ENCODE results near the gene RTF2. TPM values are rescaled to one million over a fixed set of nuclear protein-coding genes. Genes with fewer than 3 reads are reported as not detected.

The RTF2 gene
- total and polyA plus RNA-seq, 2 donors from 2014 or later: 75.1 to 112 TPM

- no peak overlapping the region for H3K27ac ChIP-seq (ENCODE audit: low read depth in 2 of 2, low read length in 2 of 2)
- no peaks in the 10 kb centered on the region for H3K27me3 ChIP-seq (ENCODE audit: control insufficient read depth, insufficient read depth, low read length)
- no peak overlapping the region for H3K4me3 ChIP-seq (ENCODE audit: low read length in 3 of 3)
- no peaks in the 10 kb centered on the region for H3K9me3 ChIP-seq (ENCODE audit: control insufficient read depth in 2 of 3, insufficient read depth in 1 of 3, low read length in 3 of 3)
- no peak overlapping the region for H3K9ac ChIP-seq (ENCODE audit: low read length in 3 of 3)
- DNase-seq (no peak), FAIRE-seq (no peak)
- no peaks in the 10 kb centered on the region for H3K4me1 ChIP-seq (ENCODE audit: control insufficient read depth in 2 of 3, insufficient read depth in 2 of 3, low read depth in 1 of 3, low read length in 3 of 3)
- H3K36me3 ChIP-seq (ENCODE audit: control insufficient read depth in 2 of 3, insufficient read depth in 3 of 3, low read length in 3 of 3): no peaks in the 10 kb centered on the region
- intact Hi-C loops (cut with DNase I): no loop called here
- no peak for TF ChIP-seq CTCF (IDR thresholded peaks at IDR 0.05; ENCODE audit: borderline replicate concordance, extremely low read depth, insufficient read depth)
Observed at GRCh38 chr20:56447227-56447626, 21.2 kb upstream of the RTF2 start.

- no peak for FAIRE-seq
- Histone ChIP-seq H3K36me3 (ENCODE audit: control insufficient read depth in 2 of 3, insufficient read depth in 3 of 3, low read length in 3 of 3) (no peaks in the 10 kb centered on the region), H3K9me3 (ENCODE audit: control insufficient read depth in 2 of 3, insufficient read depth in 1 of 3, low read length in 3 of 3) (no peaks in the 10 kb centered on the region), H3K4me3 (ENCODE audit: low read length in 3 of 3) (no peak overlapping the region), H3K9ac (ENCODE audit: low read length in 3 of 3) (no peak overlapping the region), H3K4me1 (ENCODE audit: control insufficient read depth in 2 of 3, insufficient read depth in 2 of 3, low read depth in 1 of 3, low read length in 3 of 3) (no peaks in the 10 kb centered on the region), H3K27me3 (ENCODE audit: control insufficient read depth, insufficient read depth, low read length) (no peaks in the 10 kb centered on the region), H3K27ac (ENCODE audit: low read depth in 2 of 2, low read length in 2 of 2) (no peak overlapping the region)
- intact Hi-C loops (cut with DNase I): no loop called here
- no peak for TF ChIP-seq CTCF (IDR thresholded peaks at IDR 0.05; ENCODE audit: borderline replicate concordance, extremely low read depth, insufficient read depth)
- DNase-seq: no peak
Observed at GRCh38 chr20:56449459-56449858, 19.0 kb upstream of the RTF2 start.

GRCh38 chr20:56451056-56451765 is 17.2 kb upstream of the RTF2 start:
- no peak for TF ChIP-seq CTCF (IDR thresholded peaks at IDR 0.05; ENCODE audit: borderline replicate concordance, extremely low read depth, insufficient read depth)
- no peak overlapping the region for H3K9ac ChIP-seq (ENCODE audit: low read length in 3 of 3)
- no peak overlapping the region for H3K4me3 ChIP-seq (ENCODE audit: low read length in 3 of 3)
- H3K27me3 ChIP-seq (ENCODE audit: control insufficient read depth, insufficient read depth, low read length): no peaks in the 10 kb centered on the region
- no peaks in the 10 kb centered on the region for H3K4me1 ChIP-seq (ENCODE audit: control insufficient read depth in 2 of 3, insufficient read depth in 2 of 3, low read depth in 1 of 3, low read length in 3 of 3)
- intact Hi-C loops (cut with DNase I): no loop called here
- H3K9me3 ChIP-seq (ENCODE audit: control insufficient read depth in 2 of 3, insufficient read depth in 1 of 3, low read length in 3 of 3): no peaks in the 10 kb centered on the region
- FAIRE-seq (no peak), DNase-seq (no peak)
- H3K36me3 ChIP-seq (ENCODE audit: control insufficient read depth in 2 of 3, insufficient read depth in 3 of 3, low read length in 3 of 3): no peaks in the 10 kb centered on the region
- H3K27ac ChIP-seq (ENCODE audit: low read depth in 2 of 2, low read length in 2 of 2): no peak overlapping the region

- H3K27ac ChIP-seq (ENCODE audit: low read depth in 2 of 2, low read length in 2 of 2): no peak overlapping the region
- H3K4me1 ChIP-seq (ENCODE audit: control insufficient read depth in 2 of 3, insufficient read depth in 2 of 3, low read depth in 1 of 3, low read length in 3 of 3): no peaks in the 10 kb centered on the region
- H3K9me3 ChIP-seq (ENCODE audit: control insufficient read depth in 2 of 3, insufficient read depth in 1 of 3, low read length in 3 of 3): no peaks in the 10 kb centered on the region
- no peak for TF ChIP-seq CTCF (IDR thresholded peaks at IDR 0.05; ENCODE audit: borderline replicate concordance, extremely low read depth, insufficient read depth)
- DNase-seq (no peak), FAIRE-seq (no peak)
- no peak overlapping the region for H3K9ac ChIP-seq (ENCODE audit: low read length in 3 of 3)
- no peaks in the 10 kb centered on the region for H3K27me3 ChIP-seq (ENCODE audit: control insufficient read depth, insufficient read depth, low read length)
- no peak overlapping the region for H3K4me3 ChIP-seq (ENCODE audit: low read length in 3 of 3)
- H3K36me3 ChIP-seq (ENCODE audit: control insufficient read depth in 2 of 3, insufficient read depth in 3 of 3, low read length in 3 of 3): no peaks in the 10 kb centered on the region
- intact Hi-C loops (cut with DNase I): no loop called here
Observed at GRCh38 chr20:56453352-56453751, 15.1 kb upstream of the RTF2 start.

Data from kidney (tissue), 14 donors.